Endothelial cell of umbilical vein (primary cell): ENCODE results near the gene DHDDS.

Experiments used
- CTCF ChIP-seq, 2 donors: IDR thresholded peaks; 1 replicate in 1 of 2; 2 replicates in 1 of 2; pipeline ENCODE4 v1.5.1; 2011; ENCODE audit warnings: low read length in 2 of 2, mild to moderate bottlenecking in 2 of 2, moderate library complexity in 2 of 2, control low read depth in 1 of 2, inconsistent platforms in 1 of 2, low read depth in 1 of 2; ENCODE audit not compliant: insufficient read depth in 1 of 2; ENCODE audit errors: extremely low read depth in 1 of 2
- EZH2 ChIP-seq: IDR thresholded peaks from 2 replicates; pipeline ENCODE4 v1.6.1; 2012; ENCODE audit warnings: borderline replicate concordance, low read depth, mild to moderate bottlenecking, moderate library complexity, low read length, inconsistent platforms; ENCODE audit not compliant: severe bottlenecking
- GATA2 ChIP-seq: IDR thresholded peaks from 2 replicates; pipeline ENCODE4 v1.7.0; 2011; ENCODE audit warnings: low read depth, mild to moderate bottlenecking, moderate library complexity, mixed read lengths, low read length; ENCODE audit not compliant: insufficient read length, insufficient read depth
- POLR2A ChIP-seq: IDR thresholded peaks from 2 replicates; pipeline ENCODE4 v1.6.1; 2012; ENCODE audit warnings: low read depth, mild to moderate bottlenecking, control low read depth, low read length

- no peak for TF ChIP-seq POLR2A
- TF ChIP-seq CTCF (IDR thresholded peaks at IDR 0.05; ENCODE audit: extremely low read depth in 1 of 2, insufficient read depth in 1 of 2, low read depth in 1 of 2, low read length in 2 of 2) = no peak
- TF ChIP-seq EZH2 = no peak
- no peak for TF ChIP-seq GATA2
Measured at GRCh38 chr1:26452459-26453183, 20.5 kb downstream of the DHDDS start.
